PC-9 (cell line): ENCODE results near the gene TBL2.

Source experiments
- EZH2 ChIP-seq: fragments of 200-600 bp; sonication (generic); IDR thresholded peaks from 2 replicates; pipeline ENCODE4 v1.8.0; 2017; ENCODE audit warnings: antibody characterized with exemption, low read depth
- TF ChIP-seq, protein P1 (sequence below): fragments of 200-600 bp; sonication (generic); conservative IDR thresholded peaks from 2 replicates; pipeline ENCODE4 v1.6.1; 2017; ENCODE audit warnings: mixed run types, antibody characterized with exemption, mild to moderate bottlenecking, moderate library complexity

DNA sequence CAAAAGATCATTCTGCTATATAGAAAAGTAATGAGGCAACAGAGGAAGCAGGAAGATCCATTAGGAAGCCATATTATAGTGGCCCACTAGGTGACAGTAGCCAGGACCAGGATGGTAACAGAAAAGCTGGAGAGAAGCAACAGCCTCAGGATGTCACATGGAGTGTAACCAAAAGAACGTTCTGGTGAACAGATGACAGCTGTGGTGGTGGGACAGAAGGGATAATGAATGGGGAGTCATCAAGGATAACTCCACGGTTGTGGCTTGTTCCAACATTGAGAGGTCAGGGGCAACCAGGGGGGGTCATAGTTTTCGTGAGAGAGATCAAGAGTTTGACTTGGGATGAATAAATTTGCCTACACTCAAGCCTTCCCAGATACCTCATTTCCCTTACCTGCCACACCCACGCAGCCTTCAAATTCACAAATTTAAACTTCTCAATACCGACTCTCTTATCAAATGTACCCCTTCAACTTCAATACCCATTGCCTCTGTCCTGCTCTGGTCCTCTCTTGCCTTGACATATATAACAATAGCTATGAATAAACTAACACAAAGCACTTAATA lies 9.3 kb downstream of the TBL2 start:
- TF ChIP-seq, protein P1, sequence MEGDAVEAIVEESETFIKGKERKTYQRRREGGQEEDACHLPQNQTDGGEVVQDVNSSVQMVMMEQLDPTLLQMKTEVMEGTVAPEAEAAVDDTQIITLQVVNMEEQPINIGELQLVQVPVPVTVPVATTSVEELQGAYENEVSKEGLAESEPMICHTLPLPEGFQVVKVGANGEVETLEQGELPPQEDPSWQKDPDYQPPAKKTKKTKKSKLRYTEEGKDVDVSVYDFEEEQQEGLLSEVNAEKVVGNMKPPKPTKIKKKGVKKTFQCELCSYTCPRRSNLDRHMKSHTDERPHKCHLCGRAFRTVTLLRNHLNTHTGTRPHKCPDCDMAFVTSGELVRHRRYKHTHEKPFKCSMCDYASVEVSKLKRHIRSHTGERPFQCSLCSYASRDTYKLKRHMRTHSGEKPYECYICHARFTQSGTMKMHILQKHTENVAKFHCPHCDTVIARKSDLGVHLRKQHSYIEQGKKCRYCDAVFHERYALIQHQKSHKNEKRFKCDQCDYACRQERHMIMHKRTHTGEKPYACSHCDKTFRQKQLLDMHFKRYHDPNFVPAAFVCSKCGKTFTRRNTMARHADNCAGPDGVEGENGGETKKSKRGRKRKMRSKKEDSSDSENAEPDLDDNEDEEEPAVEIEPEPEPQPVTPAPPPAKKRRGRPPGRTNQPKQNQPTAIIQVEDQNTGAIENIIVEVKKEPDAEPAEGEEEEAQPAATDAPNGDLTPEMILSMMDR, result no peak
- TF ChIP-seq EZH2, result no peak
